Thoracic aorta (tissue), 2 donors: ENCODE results near the gene PLXDC2. TPM values are rescaled to one million over a fixed set of nuclear protein-coding genes. Genes with fewer than 3 reads are reported as not detected.

Experiments
- ATAC-seq: fragments of 150-250 bp; one replicate; pipeline ENCODE4 v1.8.0; 2017; ENCODE audit warnings: low read depth; ENCODE audit not compliant: insufficient number of reproducible peaks, low FRiP score
- DNase-seq: peaks from one replicate; pipeline ENCODE4 v3.0.0-alpha.2; 2020; ENCODE audit warnings: low spot score
- H3K27ac ChIP-seq, 2 donors: fragments of 200-600 bp; sonication (generic); 1 replicate in 1 of 2; 2 replicates in 1 of 2; pipeline ENCODE4 v1.5.1; 2016; ENCODE audit warnings: mild to moderate bottlenecking in 2 of 2, moderate library complexity in 2 of 2
- H3K27me3 ChIP-seq: fragments of 200-600 bp; sonication (generic); replicated peaks from 2 replicates; pipeline ENCODE4 v1.6.0; 2016; ENCODE audit warnings: mild to moderate bottlenecking; ENCODE audit not compliant: insufficient read depth
- H3K36me3 ChIP-seq: fragments of 200-600 bp; sonication (generic); one replicate; pipeline ENCODE4 v1.5.1; 2016
- H3K4me1 ChIP-seq, 2 donors: fragments of 200-600 bp; sonication (generic); 1 replicate in 1 of 2; 2 replicates in 1 of 2; pipeline versions ENCODE4 v1.5.1 to v1.6.0; 2016; ENCODE audit warnings: low read depth in 2 of 2, mild to moderate bottlenecking in 1 of 2; ENCODE audit not compliant: control insufficient read depth in 1 of 2
- H3K4me3 ChIP-seq: fragments of 200-600 bp; sonication (generic); 2 replicates; pipeline ENCODE4 v1.5.1; 2016; ENCODE audit warnings: mild to moderate bottlenecking
- H3K9me3 ChIP-seq: fragments of 200-600 bp; sonication (generic); 2 replicates; pipeline ENCODE4 v1.5.1; 2016
- total RNA-seq, 2 donors: library from RNA; depleted of rRNA; stranded (reverse); fragments of >200 nt; gene quantifications; one replicate each; pipeline versions ENCODE4 v1.1.0 to v1.2.3, GENCODE V29; 2016
- TF ChIP-seq, protein P1 (sequence below): fragments of 200-600 bp; sonication (generic); IDR thresholded peaks from one replicate; pipeline ENCODE4 v1.5.1; 2019; ENCODE audit warnings: antibody characterized with exemption

The PLXDC2 gene
- total RNA-seq, 2 donors from 2014 or later: 105 to 155 TPM

DNA sequence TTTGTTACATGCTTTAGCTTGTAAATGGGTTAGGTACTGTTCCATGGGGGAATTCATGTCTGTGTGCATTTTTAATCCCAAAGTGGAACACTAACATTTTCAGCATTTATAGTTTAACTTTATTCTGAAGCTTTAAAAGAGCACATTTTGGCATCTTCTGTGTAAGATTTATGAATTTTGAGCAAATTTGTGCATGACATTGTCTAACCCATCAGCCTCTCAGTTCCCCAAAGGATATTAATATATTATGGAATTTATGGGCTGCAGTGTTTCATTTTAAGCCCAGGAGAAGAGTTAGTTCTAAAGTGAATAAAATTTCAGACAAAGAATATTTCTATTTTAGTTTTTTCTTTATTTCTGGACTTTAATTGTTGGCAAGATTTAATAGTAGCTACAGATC is 421.4 kb downstream of the PLXDC2 start:
- no peaks in the 10 kb centered on the region for H3K9me3 ChIP-seq
- peaks cover 4% of the 10 kb centered on the region in 2 donors for H3K4me1 ChIP-seq
- H3K36me3 ChIP-seq: peaks cover 8% of the 10 kb centered on the region
- H3K4me3 ChIP-seq: no peak overlapping the region
- ATAC-seq (no peak), DNase-seq (no peak)
- TF ChIP-seq, protein P1, sequence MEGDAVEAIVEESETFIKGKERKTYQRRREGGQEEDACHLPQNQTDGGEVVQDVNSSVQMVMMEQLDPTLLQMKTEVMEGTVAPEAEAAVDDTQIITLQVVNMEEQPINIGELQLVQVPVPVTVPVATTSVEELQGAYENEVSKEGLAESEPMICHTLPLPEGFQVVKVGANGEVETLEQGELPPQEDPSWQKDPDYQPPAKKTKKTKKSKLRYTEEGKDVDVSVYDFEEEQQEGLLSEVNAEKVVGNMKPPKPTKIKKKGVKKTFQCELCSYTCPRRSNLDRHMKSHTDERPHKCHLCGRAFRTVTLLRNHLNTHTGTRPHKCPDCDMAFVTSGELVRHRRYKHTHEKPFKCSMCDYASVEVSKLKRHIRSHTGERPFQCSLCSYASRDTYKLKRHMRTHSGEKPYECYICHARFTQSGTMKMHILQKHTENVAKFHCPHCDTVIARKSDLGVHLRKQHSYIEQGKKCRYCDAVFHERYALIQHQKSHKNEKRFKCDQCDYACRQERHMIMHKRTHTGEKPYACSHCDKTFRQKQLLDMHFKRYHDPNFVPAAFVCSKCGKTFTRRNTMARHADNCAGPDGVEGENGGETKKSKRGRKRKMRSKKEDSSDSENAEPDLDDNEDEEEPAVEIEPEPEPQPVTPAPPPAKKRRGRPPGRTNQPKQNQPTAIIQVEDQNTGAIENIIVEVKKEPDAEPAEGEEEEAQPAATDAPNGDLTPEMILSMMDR: no peak
- no peaks in the 10 kb centered on the region for H3K27me3 ChIP-seq
- H3K27ac ChIP-seq: no peak overlapping the region

DNA sequence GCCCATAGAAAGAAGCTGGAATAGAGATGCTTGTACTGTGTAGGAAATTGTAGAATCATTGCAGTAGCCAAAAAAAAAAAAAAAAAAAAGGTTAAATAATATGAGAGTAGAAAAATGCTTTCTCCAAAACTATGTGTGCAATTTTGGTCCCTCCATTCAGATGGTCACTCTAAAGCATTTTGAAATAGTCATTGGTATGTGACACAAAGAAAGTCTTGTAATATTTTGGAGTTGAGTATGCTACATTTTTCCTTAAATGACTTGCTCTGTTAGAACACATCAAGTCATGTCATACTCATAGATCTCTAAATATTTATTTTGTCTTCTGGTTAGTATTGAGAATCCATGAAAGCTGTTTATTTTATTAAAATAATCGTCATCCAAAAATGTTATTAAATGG is 424.4 kb downstream of the PLXDC2 start:
- TF ChIP-seq, protein P1: no peak
- no peaks in the 10 kb centered on the region for H3K9me3 ChIP-seq
- peaks cover 12% of the 10 kb centered on the region for H3K36me3 ChIP-seq
- H3K27ac ChIP-seq: no peak overlapping the region
- no peak for DNase-seq
- no peak for ATAC-seq
- H3K4me3 ChIP-seq: no peak overlapping the region
- peaks cover 4% of the 10 kb centered on the region in 2 donors for H3K4me1 ChIP-seq
- H3K27me3 ChIP-seq: no peaks in the 10 kb centered on the region

DNA sequence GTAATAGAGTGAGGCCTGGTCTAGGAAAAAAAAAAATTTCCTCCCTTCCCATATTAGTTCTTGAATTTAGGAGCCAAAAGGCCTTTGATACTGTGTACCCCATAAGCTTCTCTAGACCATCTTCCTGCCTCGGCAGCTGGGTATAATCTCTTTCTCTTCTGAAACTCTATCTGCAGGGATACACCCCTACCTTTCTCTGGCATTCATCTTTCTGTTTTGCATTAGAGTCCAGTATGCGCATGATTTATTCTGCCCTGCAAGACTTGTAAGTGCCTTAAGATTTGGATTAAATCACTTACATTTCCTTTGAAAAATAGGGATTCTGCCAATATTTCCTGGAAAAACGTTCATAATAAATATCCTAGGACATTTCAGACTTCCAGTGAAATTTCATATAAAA is 431.2 kb downstream of the PLXDC2 start:
- H3K9me3 ChIP-seq: no peaks in the 10 kb centered on the region
- no peaks in the 10 kb centered on the region for H3K27me3 ChIP-seq
- no peak overlapping the region for H3K4me3 ChIP-seq
- no peak overlapping the region for H3K27ac ChIP-seq
- ATAC-seq (no peak), DNase-seq (no peak)
- H3K36me3 ChIP-seq: peaks cover 15% of the 10 kb centered on the region
- H3K4me1 ChIP-seq: peaks cover 0 to 5% of the 10 kb centered on the region in 2 donors
- TF ChIP-seq, protein P1: no peak

DNA sequence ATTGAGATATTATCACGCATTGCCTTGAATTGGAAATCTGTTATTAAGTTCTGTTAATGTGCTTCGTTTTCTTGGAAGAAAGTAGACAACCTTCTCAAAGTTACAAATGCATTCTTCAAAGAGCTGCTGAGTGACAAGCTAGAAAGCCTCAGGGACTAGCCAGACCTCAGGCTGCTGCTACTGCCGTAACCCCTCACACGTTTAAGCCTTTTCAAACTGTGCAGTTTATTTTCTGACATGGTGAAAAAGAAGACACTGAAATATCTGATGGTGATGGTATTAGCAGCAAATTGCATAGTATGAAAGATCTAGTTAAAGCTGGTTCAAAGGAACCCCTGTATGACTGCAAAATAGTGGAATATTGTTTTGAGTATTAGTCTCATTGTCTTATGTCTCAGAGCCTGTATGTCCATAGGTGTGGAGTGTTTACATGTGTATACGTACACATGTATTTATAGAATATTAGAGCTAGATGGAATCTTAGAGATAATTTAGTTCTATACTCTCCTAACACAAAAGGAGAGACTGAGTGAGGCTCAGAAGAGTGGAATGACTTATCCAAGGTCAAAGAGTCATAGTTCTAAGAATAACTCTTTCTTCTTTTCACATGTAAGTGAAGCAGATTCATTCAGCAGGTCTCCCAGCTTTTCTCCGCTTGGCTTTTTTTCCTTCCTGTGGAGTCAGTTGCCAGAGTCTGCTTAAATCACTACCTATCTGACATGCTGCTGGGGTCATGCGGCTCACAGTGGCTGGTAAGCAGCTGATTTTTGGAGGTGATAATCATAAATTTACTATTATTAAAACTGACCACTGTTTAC is 431.9 kb downstream of the PLXDC2 start:
- peaks cover 15% of the 10 kb centered on the region for H3K36me3 ChIP-seq
- H3K4me1 ChIP-seq: peaks cover 0 to 5% of the 10 kb centered on the region in 2 donors
- H3K27me3 ChIP-seq: no peaks in the 10 kb centered on the region
- H3K9me3 ChIP-seq: no peaks in the 10 kb centered on the region
- TF ChIP-seq, protein P1: no peak
- ATAC-seq: no peak
- no peak for DNase-seq
- no peak overlapping the region for H3K4me3 ChIP-seq
- no peak overlapping the region for H3K27ac ChIP-seq

DNA sequence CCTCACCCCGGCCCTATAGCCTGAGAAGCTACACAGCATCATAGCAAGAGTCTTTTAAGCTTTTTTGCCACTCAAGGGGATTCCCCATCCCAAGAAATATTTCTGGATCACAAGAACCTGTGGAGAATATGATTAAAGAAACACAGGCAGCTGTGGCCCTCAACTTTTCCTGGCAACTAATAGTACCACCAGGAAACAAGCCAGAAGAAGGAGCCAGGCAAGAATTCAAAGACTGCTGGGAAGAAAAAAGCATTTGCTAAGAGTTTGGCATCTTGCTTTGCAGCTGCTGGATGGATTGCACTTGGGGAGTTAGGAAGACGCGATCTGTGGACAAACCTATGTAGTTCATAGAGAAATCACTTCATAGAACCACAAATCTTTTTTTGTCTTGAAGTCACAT is 437.8 kb downstream of the PLXDC2 start:
- ATAC-seq (no peak), DNase-seq (no peak)

More for the DNA sequence above, 437.8 kb downstream of the PLXDC2 start:
- H3K27me3 ChIP-seq: no peaks in the 10 kb centered on the region
- peaks cover 7 to 11% of the 10 kb centered on the region in 2 donors for H3K4me1 ChIP-seq
- no peaks in the 10 kb centered on the region for H3K9me3 ChIP-seq
- H3K27ac ChIP-seq: peak overlapping the region in 1 of 2 donors; percentile 67
- TF ChIP-seq, protein P1: no peak
- H3K36me3 ChIP-seq: peaks cover 5% of the 10 kb centered on the region
- H3K4me3 ChIP-seq: peak overlapping the region; percentile 19
